Activated CD4-positive, CD25-positive, alpha-beta regulatory T cell treated with anti-CD3 and anti-CD28 coated beads, Interleukin-2, amount 50 U/mL, for 72 hours (primary cell): Measurements from ENCODE around the gene POLA1.
"Not testable (repeated sequence)": the region's sequence is repeated elsewhere in the genome, so short reads cannot be mapped to it uniquely, and the experiment has no call there.

Source experiments
- DNase-seq: peaks from one replicate; pipeline ENCODE4 v3.0.0; 2021

POLA1 gene

DNA sequence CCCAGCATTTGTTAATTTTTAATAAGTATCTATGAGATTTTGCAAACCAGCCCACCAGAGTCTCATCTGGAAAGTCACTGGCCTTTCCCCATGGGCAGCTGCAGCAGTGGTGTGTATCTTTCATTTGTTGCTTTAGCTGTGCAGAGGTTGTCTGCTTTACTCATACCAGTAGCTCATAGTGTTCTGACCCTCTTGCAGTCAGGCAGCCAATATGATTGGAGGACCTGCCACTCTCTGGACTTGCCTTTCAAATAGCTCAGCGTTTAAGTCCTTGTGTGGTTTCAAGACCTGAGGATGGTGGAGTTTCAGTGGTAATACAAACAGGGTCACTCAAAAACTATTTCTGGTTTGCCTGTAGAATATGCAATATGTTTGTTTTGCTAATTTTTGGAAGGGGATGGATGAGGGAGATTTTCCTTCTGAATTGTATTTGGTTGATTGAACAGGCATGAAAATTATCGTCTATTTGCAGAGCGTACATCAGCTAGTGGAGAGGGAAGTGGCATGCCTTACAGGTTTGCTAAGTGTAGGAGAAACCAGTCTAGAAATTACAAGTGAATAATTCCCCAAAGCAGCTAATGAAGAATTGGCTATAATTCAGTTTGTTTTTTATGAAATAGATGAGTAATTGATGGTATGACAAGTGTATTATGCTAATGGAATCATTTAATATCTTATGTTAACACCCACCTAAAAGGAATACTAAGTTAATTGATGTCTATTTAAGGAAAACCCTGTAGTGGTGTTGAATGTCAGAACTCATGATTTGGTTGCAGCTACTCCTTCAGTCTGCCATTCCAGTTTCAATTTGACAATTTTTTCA, 8.9 kb downstream of the POLA1 start:
- no peak for DNase-seq

DNA sequence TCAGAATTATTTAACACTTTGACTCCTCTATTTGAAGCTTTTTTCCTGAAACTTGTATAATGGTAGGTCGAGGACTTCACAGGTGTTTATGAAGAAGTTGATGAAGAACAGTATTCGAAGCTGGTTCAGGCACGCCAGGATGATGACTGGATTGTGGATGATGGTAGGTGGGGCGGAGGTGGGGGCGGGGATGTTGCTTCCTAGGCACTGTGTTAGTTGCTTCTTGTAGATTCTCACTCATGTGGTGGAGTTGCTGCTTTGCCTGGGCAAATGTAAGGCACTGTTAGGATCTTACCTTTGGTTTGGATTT, 9.4 kb downstream of the POLA1 start:
- no peak for DNase-seq

DNA sequence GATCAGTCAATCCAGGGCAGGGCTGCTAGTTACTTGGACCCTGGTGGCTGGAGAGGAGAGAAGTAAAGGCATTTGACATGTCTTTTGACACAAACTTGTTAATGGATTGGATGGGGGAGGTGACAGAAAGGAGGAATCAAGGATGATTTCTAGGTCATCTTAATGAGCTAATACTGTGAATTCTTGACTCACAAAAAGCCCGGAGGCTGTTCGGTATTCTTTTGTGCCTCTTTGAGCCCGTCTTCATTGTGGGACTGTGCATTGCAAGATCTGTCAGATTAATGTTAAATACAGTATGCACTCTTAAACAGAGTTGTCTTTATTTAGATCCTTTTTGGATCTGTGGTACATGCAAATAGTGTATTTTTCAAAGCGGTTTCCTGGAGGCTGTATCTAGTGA, 25.1 kb downstream of the POLA1 start:
- no peak for DNase-seq

DNA sequence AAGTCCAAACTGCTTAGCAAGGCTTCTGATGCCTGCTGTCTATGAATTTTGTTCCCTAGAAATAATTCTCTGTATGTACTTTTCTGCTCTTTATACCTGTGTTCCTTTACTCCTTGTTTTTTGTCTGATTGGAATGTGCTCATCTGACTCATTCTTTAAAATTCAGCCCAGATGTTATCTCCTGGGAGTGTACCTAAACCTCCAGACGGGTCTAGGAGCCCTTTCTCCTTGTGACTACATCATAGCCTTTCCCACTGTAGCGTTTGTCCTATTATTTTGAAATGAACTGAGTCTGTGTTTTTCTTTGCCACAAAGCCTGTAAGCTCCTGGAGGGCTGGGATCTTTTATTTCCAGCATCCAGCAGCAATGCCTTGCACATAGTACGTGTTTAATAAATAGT, 26.3 kb downstream of the POLA1 start:
- DNase-seq, result no peak

DNA sequence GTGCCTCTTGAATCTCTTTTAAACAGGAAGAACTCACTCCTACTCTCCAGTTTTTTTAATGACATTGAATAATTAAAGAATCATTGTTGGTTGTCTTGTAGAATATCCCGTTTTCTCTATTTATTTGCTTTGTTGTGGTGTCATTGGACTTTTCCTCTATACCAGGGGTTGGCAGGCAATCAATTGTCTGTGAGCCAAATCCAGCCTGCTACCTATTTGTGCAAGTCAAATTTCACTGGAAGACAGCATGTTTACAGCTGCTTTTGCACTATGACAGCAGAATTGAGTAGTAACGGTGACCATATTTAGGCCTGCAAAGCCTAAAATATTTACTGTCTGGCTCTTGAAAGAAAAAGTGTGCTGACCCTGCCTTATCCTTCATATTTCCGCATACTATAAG, 34.8 kb downstream of the POLA1 start:
- no peak for DNase-seq

DNA sequence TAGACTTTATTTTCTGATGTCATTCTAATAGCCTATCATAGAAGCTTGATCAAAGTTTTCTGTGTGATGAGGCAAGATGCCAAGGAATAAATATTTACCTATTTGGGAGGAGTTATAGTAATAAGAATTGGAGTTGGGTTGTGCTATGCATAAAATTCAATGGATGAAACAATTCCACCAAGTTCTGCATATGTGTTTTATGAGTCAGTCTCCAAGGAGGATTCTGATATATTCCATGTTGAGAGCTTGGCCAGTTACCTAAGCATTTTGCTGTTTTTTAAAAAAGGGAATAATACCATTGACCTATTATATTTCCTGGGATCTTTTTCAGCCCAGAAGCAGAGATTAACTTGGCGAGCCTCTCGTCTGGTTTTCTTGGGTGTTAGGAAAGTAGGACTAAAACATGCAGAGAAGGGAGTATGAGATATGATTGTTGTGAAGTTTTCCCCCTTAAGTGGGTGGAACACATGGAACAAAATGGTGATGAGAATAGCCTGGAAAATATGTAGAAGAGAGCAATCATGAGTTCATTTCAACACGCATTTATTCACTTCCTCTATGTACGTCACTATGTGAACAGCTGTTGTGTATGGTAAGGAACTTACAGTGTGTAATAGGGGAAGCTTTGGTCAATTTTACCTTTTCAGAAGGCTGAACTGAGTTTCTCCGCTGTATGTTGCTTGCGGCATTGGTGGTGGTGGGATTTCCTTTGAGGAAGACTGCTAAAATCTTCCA, 39.2 kb downstream of the POLA1 start:
- DNase-seq, result no peak

DNA sequence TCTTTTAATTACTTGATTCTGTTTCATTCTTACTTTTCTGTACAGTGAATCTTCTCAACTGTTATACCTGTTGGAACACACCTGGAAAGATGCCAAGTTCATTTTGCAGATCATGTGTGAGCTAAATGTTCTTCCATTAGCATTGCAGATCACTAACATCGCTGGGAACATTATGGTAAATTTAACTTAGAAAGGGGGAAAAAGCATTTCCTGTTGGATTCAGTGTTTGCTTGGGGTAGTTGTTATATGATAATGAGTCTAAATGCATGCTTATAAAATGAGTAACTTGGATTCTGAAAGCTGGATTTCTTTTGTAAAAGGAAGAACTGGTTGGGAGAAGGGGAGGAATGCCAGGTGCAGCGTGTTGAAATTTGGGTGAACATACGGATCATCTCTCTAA, 47.6 kb downstream of the POLA1 start:
- no peak for DNase-seq

DNA sequence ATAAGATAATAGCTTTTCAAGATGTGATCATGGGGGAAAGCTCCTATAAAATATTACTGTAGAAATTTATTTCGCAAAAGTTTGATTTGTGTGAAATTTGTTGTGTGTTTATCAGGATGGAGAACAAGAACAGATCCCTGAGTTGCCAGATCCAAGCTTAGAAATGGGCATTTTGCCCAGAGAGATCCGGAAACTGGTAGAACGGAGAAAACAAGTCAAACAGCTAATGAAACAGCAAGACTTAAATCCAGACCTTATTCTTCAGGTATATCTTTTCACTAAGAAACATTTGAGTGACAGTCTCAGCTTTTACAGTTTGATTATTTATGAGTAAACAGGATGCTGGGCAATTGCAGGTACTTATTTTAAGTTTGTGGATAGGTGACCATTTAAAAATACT, 54.5 kb downstream of the POLA1 start:
- DNase-seq, result no peak

DNA sequence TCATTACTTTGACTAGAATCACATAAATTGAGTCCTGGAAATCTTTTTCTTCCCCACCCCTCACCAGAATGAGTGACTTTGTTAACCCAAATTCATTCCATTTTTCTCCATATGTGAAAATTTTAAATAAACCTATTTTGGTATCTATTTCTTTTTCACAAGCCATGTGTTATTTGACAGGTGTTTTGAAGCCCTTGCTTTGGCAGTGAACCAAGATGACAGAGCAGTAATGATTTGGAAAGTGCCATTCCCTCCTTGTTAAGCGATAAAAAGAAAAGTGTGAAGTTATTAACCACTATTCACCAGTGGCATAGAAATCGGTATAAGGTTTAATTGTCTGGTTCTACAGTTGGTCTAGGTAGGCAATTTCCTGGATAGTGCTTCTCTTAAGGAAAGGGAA, 66.1 kb downstream of the POLA1 start:
- no peak for DNase-seq

DNA sequence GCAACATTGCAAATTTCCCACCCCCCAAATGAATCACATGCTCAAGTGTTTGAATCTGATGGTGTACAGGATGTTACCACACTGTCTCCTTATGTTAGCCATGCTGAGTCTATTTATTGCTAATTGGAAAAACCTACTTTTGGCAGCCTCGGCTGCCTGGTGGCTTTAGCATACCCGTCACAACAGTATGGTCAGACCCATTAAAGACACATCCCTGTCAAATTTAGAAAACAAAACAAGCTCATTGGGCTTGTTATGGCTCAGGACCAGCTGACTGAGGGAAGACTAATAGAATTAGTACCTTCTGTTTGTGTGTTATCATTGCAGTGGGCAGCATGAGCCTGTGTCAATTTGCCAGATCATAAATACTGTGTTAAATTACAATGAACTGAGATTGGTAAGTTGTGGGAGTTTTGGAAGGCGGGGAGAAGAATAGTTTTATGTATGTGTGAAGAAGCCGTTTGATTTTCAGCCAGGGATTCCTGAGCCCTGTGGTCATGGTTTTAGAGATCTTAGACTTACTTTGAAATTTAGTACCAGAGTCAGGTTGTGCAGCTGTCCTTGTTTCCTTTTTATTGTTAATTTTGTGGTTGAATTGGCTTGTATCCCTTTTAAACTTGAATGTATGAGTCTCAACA, 66.8 kb downstream of the POLA1 start:
- DNase-seq, result no peak

DNA sequence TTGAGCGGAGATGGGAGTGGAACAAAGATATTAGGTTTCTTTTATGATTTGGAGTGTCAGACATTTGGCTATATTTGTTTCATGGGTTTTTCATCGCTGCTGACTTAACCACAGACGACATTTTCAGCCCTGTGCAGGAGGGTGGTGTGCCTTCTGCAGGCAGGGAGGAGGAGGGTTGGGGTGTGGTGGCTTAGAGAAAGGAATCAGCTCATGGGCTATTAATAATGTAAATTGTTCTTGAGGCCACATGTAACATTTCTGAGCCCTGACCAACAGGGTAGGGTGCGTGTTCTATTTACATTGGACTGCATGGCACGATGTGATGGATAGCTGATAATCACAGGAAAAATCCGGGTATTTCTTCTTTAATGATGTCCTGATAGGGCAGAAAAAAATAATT, 67.6 kb downstream of the POLA1 start:
- no peak for DNase-seq

DNA sequence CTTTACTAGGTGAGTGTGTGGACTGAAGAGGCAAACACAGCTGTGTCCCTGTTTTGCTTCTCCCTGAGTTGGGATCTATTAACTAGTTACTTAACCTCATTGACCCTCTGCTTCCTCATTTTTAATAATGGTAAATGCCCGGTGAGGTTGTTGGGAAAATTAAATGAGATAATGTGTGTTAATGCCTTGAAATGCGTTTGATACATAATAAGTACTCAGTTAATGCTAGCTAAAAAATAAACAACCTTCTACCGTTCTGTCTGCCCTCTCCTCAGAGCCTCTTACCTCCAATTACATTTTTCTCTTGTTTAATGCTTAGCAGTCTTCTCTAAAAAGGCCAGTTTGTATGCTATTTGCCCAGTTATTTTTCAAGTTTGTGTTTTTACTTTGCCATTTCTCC, 70.3 kb downstream of the POLA1 start:
- no peak for DNase-seq

DNA sequence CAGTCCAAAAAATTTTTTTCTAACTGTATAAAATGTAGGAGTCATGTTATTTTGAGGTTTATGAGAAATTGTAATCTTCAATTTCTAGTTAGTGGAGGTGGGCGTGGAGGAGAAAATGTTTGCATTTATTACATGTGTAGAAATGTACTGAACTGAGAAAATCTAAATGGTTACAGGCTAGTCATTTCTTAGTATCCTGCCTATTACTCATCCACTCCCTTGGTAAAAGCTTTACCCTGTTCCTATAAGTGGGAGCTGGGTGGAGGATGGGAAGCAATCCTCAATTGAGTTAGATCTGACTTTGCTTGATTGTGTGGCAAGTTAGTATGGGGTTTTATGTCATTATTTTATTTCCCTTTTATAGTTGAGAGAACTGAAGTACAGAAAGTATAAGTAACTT, 73.8 kb downstream of the POLA1 start:
- DNase-seq, result no peak

DNA sequence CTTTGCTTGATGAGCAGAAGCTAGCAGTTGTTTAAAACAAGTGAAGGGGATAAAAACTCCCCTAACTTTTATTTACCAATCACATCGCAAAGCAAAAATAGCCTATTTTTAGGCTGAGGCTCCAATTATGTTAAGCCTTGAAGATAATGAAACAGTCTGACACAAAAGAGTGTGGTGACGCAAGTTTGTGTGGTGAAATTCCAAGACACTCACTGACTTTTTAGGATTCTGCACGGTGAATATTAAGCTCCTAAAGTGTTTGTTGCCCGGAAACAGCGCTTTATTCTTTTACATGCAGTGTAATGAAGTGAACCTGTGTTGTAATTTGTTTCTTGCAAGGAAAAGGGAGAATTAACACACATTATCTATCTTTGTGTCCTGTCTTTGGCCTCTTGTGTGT, 74.8 kb downstream of the POLA1 start:
- DNase-seq, result no peak

DNA sequence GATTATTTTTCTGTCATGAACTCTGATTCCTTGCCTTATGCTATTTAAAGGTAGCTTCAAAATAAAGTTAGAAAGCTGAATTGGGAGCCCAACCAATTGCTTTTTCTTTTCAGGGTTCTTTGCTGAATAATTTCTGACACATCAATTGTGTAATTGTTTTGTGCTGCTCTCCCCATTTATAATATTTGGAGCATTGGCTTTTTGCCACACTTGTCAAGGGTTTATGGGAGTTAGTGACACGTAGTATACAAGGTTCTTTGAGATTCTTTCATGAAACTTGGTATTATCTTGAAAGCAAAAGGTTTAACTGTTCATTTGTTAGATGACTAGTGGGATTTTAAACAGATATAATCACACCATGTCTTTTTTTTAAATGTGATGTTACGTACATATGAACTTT, 80.9 kb downstream of the POLA1 start:
- DNase-seq, result no peak

DNA sequence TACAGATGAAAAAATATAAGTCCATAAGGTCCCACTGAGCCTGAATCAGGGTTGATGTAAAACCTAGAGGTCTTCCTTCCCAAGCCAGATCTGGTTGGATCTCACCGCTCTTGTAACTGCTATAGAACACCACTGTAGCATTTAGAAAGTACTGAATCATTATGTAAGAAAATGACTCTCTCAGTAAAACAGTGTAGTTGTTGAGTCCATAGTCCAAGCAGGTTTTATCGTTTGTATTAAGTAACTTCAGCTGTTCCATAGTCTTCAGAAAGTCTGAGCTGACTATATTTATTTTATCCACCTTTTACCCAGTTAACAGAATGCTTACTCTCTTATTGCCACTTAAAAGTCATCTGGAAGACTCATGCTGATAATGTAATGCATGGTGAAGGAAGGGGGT, 82.2 kb downstream of the POLA1 start:
- no peak for DNase-seq

DNA sequence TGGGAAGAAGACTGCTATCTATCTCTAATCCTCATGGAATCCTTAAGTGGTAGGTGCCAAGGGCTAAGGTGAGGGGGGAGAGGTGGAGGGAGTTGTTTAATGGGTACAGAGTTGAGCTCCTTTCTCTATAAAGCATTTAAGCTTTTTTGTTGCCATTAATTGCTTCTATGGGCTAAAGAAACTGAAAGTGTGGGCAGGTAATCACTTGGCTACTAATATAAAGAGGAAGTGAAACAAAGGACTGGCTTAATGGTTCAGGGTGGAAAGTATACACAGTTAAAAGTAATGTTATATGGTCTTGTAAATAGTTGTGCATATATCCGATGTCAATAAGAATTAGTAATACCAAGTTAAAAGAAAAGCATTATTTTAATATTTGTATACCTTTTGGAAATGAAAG, 83.9 kb downstream of the POLA1 start:
- DNase-seq, result no peak

DNA sequence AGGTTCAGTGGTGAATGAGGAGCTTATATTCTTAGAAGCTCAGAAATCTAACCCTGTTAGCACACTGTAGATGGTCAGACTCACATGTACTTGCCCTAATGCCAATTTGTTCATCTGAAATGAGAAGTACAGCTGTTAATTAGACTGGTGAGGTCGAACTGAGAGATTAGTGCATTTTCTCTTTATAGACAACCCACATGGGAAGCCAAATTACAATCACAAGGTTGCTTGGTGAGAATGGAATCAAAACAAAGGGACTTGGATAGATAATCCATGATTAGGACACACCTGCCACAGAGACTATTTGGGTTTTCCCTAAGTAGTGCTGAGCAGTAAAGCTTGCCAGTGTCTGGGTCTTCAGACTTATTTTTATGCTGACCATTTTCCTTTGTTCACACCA, 88.3 kb downstream of the POLA1 start:
- no peak for DNase-seq

DNA sequence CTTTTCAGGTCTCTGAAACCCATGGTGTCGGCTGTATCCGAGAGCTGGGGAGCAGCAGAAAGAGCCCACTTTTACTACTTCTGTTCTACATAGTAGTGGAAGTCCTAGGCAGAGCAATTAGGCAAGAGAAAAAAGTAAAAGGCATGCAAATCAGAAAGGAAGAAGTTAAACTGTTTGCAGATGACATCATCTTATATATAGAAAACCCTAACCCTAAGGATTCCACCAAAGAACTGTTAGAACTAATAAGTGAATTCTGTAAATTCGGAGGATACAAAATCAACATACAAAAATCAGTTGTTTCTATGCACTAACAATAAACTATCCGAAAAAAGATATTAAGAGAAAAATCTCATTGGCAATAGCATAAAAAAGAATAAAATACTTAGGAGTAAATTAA, 95.3 kb downstream of the POLA1 start:
- no peak for DNase-seq

DNA sequence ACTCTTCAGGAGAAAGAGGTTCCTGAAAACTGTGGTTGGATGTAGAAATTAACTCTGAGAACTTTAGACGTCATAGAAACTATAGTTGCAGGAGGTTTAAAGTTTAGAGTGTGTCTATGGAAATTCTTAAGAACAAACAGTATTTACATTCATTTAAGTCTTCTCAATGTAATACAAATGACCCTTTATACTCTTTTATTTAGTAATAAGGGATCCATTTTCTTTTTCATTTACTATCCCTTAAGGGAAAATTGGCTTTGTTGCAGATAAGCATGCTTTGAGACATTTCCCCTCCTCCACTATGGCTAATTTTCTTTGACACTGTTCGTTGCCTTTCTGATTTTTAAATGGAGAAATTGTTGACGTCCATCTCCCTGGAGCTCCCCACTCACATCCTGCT, 96.4 kb downstream of the POLA1 start:
- no peak for DNase-seq

DNA sequence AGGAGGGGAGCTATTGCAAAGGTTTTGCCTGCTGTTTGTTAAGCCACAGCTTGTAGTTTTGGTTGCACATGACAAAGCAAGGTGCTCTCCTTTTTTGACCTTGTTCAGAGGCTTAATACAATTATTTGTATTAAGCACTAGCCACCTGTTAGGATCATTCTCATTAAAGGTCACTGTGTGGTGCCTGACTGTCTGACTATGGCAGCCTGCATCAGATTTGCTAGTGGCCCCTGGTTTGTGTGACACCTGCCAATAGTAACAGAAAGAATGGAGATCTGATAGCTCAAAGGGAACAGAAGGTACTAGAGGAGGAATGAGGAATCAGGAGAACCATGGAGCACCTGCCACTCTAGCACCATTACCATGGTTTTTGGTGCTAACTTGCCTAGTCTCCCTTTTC, 102.5 kb downstream of the POLA1 start:
- DNase-seq, result no peak

DNA sequence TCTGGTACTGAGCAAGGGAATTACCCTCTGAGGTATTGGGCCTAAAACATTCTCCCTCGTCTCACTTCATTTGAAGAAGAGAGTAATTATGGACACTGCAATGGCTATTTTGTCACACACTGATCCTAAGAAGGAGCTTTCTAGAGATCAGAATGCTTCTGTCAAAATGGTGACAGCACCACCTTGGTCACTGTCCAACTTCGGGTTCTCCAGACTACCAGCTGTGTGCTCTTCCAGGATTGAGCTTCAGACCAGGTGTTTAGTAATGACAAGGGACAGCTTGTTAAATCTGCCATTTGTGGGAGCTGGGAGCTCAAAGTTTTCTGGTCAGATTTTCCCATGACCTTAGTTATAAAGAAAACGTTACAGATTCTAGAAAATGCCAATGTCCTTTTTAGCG, 105.4 kb downstream of the POLA1 start:
- no peak for DNase-seq

DNA sequence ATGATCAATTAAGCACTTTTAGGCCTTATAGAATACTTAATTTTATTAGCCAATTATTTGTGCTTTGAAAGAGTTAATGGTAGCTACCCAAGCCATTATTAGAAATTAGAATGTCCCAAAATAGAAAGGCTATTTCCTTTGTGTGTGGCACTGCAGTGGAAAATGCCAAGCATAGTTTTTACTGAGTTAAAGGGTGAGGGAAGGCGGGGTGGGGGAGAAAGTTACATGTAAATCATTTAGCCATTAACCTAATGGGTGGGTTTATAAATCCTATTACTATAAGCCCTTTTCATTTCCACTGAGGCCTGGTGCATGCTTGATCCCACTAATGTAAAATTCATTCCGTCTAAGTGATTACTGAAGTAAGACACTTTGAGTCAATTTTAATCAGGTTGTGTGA, 105.8 kb downstream of the POLA1 start:
- no peak for DNase-seq

DNA sequence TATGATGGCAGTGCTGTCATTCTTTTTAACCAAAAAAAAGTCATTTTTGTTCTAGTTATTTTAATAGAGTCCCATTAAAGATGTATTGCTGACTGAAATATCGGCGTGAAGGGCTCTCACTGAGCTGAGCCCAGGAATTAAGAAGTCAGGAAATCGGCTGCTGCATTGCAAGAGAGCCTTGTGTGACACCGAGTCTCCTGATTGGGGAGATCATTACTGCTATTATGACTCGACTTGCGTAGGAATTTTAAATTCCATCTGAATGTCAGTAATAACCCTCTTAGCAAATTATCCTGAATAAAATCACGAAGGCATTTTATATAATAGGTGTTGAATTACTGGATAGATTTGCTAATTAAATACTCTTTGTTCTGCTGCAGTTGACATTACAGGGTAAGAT, 111.5 kb downstream of the POLA1 start:
- no peak for DNase-seq

DNA sequence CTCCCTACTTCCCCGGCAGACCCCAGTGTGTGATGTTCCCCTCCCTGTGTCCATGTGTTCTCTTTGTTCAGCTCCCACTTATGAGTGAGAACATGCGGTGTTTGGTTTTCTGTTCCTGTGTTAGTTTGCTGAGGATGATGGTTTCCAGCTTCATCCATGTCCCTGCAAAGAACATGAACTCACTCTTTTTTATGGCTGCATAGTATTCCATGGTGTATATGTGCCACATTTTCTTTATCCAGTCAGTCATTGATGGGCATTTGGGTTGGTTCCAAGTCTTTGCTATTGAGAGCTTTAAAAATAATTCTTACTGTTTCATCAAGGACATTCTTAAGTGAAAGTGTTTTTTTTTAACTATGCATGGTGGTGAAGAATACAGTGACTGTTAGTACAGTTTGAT, 126.1 kb downstream of the POLA1 start:
- not testable (repeated sequence) for DNase-seq
